Suprapubic skin (tissue), 4 donors: ENCODE results near the gene LMX1A. TPM values are rescaled to one million over a fixed set of nuclear protein-coding genes. Genes with fewer than 3 reads are reported as not detected.

Source experiments
- DNase-seq, 2 donors: peaks; one replicate each; pipeline ENCODE4 v3.0.0-alpha.2; 2019; ENCODE audit warnings: low spot score in 2 of 2
- H3K27ac ChIP-seq: fragments of 200-600 bp; sonication (generic); one replicate; pipeline ENCODE4 v1.5.1; 2019
- H3K27me3 ChIP-seq: fragments of 200-600 bp; sonication (generic); one replicate; pipeline ENCODE4 v1.5.1; 2019
- H3K36me3 ChIP-seq: fragments of 200-600 bp; sonication (generic); one replicate; pipeline ENCODE4 v1.5.1; 2019
- H3K4me1 ChIP-seq: fragments of 200-600 bp; sonication (generic); one replicate; pipeline ENCODE4 v1.5.1; 2019
- H3K4me3 ChIP-seq: fragments of 200-600 bp; sonication (generic); one replicate; pipeline ENCODE4 v1.5.1; 2019; ENCODE audit warnings: mild to moderate bottlenecking
- H3K9me3 ChIP-seq: fragments of 200-600 bp; sonication (generic); one replicate; pipeline ENCODE4 v1.5.1; 2019
- EP300 ChIP-seq: sonication (generic); formaldehyde crosslinking; IDR thresholded peaks from one replicate; pipeline ENCODE4 v1.6.1; 2017; ENCODE audit warnings: antibody characterized with exemption
- POLR2A ChIP-seq, 2 donors: fragments of 450-650 bp; IDR thresholded peaks; one replicate each; pipeline ENCODE4 v1.6.1; 2017; ENCODE audit warnings: antibody characterized with exemption in 2 of 2, mild to moderate bottlenecking in 2 of 2, moderate library complexity in 2 of 2
- POLR2AphosphoS5 ChIP-seq, 3 donors: sonication (generic); formaldehyde crosslinking; IDR thresholded peaks; one replicate each; pipeline ENCODE4 v1.6.1; 2017; ENCODE audit warnings: antibody characterized with exemption in 3 of 3
- WGBS: methylation state at CpG from one replicate; pipeline ENCODE4 v1.1.5; 2018; 5-methylcytosine and 5-hydroxymethylcytosine counted together
- total RNA-seq, 4 donors: library from RNA; depleted of rRNA; stranded (reverse); fragments of >200 nt; gene quantifications; one replicate each; pipeline ENCODE4 v1.1.0, GENCODE V29; 2016
- TF ChIP-seq, protein P1 (sequence below), 2 donors: fragments of 200-600 bp in 1 of 2; fragments of 450-650 bp in 1 of 2; sonication (generic) in 1 of 2; IDR thresholded peaks; one replicate each; pipeline ENCODE4 v1.5.1; 2016 to 2019; ENCODE audit warnings: antibody characterized with exemption in 2 of 2, mild to moderate bottlenecking in 1 of 2, moderate library complexity in 1 of 2

The LMX1A gene
- total RNA-seq, 4 donors from 2014 or later = 0.44 TPM; not detected in 3

DNA sequence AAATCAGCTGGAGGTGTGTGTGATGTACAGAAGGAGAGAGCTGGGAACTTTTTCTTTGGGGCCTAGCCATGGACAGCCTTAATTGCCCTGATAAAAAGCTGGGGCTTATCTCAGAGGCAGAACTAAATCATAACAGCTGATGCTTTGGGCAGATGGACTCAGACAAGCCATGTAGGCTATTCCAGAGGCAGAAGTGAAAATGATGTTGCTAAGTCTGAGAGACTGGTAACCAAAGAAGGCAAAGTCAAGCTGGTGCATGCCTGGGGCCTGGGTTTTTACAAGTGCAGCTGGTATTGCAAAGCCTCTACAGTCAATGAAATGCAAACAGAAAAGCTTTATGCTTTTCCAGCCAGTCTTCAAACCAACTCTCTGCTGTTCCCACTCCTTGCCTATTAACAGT, 39.0 kb upstream of the LMX1A start:
- no peaks in the 10 kb centered on the region for H3K9me3 ChIP-seq
- peaks cover 18% of the 10 kb centered on the region for H3K4me1 ChIP-seq
- no peak overlapping the region for H3K4me3 ChIP-seq
- no peaks in the 10 kb centered on the region for H3K36me3 ChIP-seq
- no peak overlapping the region for H3K27ac ChIP-seq
- peaks cover 2% of the 10 kb centered on the region for H3K27me3 ChIP-seq
- no peak for DNase-seq
- TF ChIP-seq POLR2A (IDR thresholded peaks at IDR 0.05) (no peak), POLR2AphosphoS5 (IDR thresholded peaks at IDR 0.05) (no peak), EP300 (no peak)
- TF ChIP-seq, protein P1, sequence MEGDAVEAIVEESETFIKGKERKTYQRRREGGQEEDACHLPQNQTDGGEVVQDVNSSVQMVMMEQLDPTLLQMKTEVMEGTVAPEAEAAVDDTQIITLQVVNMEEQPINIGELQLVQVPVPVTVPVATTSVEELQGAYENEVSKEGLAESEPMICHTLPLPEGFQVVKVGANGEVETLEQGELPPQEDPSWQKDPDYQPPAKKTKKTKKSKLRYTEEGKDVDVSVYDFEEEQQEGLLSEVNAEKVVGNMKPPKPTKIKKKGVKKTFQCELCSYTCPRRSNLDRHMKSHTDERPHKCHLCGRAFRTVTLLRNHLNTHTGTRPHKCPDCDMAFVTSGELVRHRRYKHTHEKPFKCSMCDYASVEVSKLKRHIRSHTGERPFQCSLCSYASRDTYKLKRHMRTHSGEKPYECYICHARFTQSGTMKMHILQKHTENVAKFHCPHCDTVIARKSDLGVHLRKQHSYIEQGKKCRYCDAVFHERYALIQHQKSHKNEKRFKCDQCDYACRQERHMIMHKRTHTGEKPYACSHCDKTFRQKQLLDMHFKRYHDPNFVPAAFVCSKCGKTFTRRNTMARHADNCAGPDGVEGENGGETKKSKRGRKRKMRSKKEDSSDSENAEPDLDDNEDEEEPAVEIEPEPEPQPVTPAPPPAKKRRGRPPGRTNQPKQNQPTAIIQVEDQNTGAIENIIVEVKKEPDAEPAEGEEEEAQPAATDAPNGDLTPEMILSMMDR (IDR thresholded peaks at IDR 0.05) = no peak

DNA sequence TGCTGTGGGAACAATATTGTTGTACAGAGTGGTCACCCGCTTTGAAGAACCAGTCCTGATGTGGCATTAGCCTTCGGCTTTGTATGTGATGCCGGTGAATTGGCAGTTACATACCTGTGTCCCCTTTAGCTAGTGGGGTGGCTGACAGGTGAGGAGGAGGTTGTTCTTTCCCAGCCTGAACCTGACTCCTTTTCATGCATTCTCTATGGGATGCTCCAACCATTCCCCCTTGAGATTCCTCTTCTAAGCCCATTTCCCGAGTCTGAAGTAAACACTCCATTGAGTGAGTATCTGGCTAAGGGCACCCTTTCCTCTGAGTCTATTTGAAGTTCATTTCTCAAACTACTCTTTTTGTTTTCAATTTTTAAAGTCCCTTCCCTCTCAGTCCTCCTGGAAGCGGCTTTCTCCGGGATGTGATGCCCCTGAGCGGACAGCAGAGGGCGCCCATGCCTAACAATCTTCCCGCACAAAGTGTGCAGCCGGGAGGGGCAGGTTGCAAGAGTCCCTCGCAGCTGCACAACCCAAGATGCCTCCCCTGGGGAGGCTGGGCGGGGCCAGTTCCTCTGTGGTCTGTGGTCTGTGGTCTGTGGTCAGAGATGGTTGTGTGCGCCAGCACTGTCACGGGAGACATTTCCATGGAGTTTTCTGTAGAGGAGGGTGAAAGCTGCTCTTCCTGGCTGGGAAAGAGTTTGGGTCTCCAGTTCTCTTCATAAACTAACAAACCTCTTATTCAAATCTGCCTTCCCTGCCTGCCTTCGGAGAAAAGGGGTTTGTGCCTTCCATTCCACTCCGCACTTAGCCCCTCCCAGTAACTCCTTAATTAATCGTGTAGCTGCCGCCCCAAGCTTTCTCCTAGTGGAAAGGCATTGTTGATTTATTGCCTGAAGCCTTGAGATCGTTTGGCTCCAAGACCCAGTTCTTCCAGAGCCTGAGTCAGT, 36.4 kb upstream of the LMX1A start:
- WGBS = 15% methylated on average over 19 of the region's 19 CpGs
- no peaks in the 10 kb centered on the region for H3K9me3 ChIP-seq
- peaks cover 13% of the 10 kb centered on the region for H3K27me3 ChIP-seq
- TF ChIP-seq, protein P1 (IDR thresholded peaks at IDR 0.05) = peak; percentile 92
- TF ChIP-seq POLR2AphosphoS5 (IDR thresholded peaks at IDR 0.05) (peak in 2 of 3 donors; percentile 8 to 19), POLR2A (IDR thresholded peaks at IDR 0.05) (no peak)
- DNase-seq = peak; percentile 94 to 95
- H3K4me3 ChIP-seq = peak overlapping the region; percentile 29
- H3K4me1 ChIP-seq = peaks cover 15% of the 10 kb centered on the region
- peak overlapping the region; percentile 76 for H3K27ac ChIP-seq
- H3K36me3 ChIP-seq = no peaks in the 10 kb centered on the region

DNA sequence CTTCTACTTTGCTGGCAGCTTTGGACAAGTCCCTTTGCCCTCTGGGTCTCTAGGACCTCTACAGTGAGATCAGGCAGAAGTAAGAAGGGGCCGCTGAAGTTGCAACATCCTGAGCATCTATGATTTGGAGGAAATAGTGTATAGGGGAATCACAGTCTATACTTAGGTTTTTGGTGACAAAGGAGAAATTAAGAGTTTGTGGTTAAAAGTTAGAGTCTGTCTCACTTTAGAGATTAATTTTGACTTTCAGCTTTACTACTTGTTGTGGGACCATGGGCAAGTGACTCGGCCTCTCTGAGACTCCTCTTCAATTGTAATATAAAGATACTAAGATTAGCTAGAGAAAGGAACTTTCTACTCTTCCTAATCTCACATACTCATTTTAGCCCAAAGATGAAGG, 33.1 kb upstream of the LMX1A start:
- no peak for TF ChIP-seq POLR2AphosphoS5 (IDR thresholded peaks at IDR 0.05)
- TF ChIP-seq POLR2A (IDR thresholded peaks at IDR 0.05) = no peak
- no peak for TF ChIP-seq EP300
- H3K27ac ChIP-seq = no peak overlapping the region
- H3K4me1 ChIP-seq = peaks cover 22% of the 10 kb centered on the region
- DNase-seq = no peak
- no peaks in the 10 kb centered on the region for H3K9me3 ChIP-seq
- H3K36me3 ChIP-seq = no peaks in the 10 kb centered on the region
- H3K27me3 ChIP-seq = peaks cover 13% of the 10 kb centered on the region
- H3K4me3 ChIP-seq = no peak overlapping the region
- 87% methylated on average over 2 of the region's 2 CpGs for WGBS

DNA sequence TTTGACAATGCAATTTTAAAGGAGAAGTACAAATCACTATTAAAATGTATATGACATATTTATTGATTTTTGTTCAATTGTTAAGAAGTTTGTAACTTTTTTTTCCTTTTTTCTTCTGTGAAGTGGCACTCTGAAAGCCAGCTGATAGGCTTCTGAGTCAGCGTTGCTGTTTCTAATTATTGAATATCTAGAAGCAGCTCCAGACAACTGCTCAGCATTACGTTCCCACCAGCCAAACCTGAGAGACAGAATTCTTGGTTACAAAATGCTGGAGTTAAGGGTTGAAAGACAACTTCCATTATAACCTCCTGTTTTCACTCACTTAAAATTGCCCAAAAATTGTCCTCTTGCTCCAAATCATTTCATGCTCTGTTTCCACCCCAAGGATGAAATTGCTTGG, 31.4 kb upstream of the LMX1A start:
- Histone ChIP-seq H3K4me3 (no peak overlapping the region), H3K9me3 (no peaks in the 10 kb centered on the region), H3K36me3 (no peaks in the 10 kb centered on the region), H3K4me1 (peaks cover 27% of the 10 kb centered on the region), H3K27ac (no peak overlapping the region), H3K27me3 (peaks cover 13% of the 10 kb centered on the region)
- TF ChIP-seq, protein P1 (IDR thresholded peaks at IDR 0.05) = no peak
- TF ChIP-seq EP300 (no peak), POLR2A (IDR thresholded peaks at IDR 0.05) (no peak), POLR2AphosphoS5 (IDR thresholded peaks at IDR 0.05) (no peak)
- no peak for DNase-seq
- 57% methylated on average over 2 of the region's 2 CpGs for WGBS

DNA sequence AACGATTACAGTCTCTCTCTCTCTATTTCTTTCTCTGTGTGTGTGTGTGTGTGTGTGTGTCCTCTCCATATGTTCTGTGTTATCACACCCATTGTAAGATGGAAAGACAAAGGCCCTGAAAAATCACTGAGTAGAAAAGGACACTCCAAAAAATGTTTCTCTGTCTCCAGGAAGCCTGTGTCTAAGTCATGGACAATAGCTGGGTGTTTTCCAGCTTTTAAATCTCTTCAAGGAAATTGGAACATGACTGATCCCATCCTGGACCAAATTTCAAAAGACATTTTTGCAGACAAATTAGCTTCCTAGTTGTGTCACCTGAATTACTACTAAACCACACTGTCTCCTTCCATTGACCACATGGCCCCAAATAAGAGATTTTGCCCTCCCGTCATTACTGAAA, 31.0 kb upstream of the LMX1A start:
- WGBS = 66% methylated on average over 2 of the region's 2 CpGs
- TF ChIP-seq EP300 (no peak), POLR2AphosphoS5 (IDR thresholded peaks at IDR 0.05) (no peak), POLR2A (IDR thresholded peaks at IDR 0.05) (no peak)
- TF ChIP-seq, protein P1 (IDR thresholded peaks at IDR 0.05) = no peak
- no peaks in the 10 kb centered on the region for H3K9me3 ChIP-seq
- DNase-seq = no peak
- H3K27ac ChIP-seq = no peak overlapping the region
- H3K27me3 ChIP-seq = peaks cover 13% of the 10 kb centered on the region
- peaks cover 27% of the 10 kb centered on the region for H3K4me1 ChIP-seq
- H3K4me3 ChIP-seq = no peak overlapping the region
- no peaks in the 10 kb centered on the region for H3K36me3 ChIP-seq
